Neural progenitor cell (in vitro differentiated cells): ENCODE measurements around the gene CNTN5. TPM values are rescaled to one million over a fixed set of nuclear protein-coding genes. Genes with fewer than 3 reads are reported as not detected.

Experiments used
- DNase-seq: peaks from one replicate; pipeline ENCODE4 v3.0.0-alpha.2; 2016; ENCODE audit warnings: low spot score
- H2AFZ ChIP-seq: fragments of 200-600 bp; sonication (generic); replicated peaks from 2 replicates; pipeline ENCODE4 v1.6.1; 2016; ENCODE audit warnings: antibody characterized with exemption
- H3F3A ChIP-seq: fragments of 200-600 bp; sonication (generic); 2 replicates; pipeline ENCODE4 v1.6.1; 2016; ENCODE audit warnings: antibody characterized with exemption, low read depth
- H3K27ac ChIP-seq: fragments of 200-600 bp; sonication (generic); 2 replicates; pipeline ENCODE4 v1.5.1; 2016; ENCODE audit warnings: mild to moderate bottlenecking
- H3K27me3 ChIP-seq: fragments of 200-600 bp; sonication (generic); 2 replicates; pipeline ENCODE4 v1.6.1; 2016; ENCODE audit warnings: mild to moderate bottlenecking, moderate library complexity
- H3K36me3 ChIP-seq: fragments of 200-600 bp; sonication (generic); 2 replicates; pipeline ENCODE4 v1.5.1; 2016
- H3K4me1 ChIP-seq: fragments of 200-600 bp; sonication (generic); 2 replicates; pipeline ENCODE4 v1.6.1; 2016; ENCODE audit warnings: mixed run types
- H3K4me2 ChIP-seq: fragments of 200-600 bp; sonication (generic); 2 replicates; pipeline ENCODE4 v1.6.1; 2016
- H3K4me3 ChIP-seq: fragments of 200-600 bp; sonication (generic); 2 replicates; pipeline ENCODE4 v1.5.1; 2016
- H3K79me2 ChIP-seq: fragments of 200-600 bp; sonication (generic); 2 replicates; pipeline ENCODE4 v1.6.1; 2016; ENCODE audit warnings: low read depth
- H3K9ac ChIP-seq: fragments of 200-600 bp; sonication (generic); 2 replicates; pipeline ENCODE4 v1.6.1; 2016
- H3K9me3 ChIP-seq: fragments of 200-600 bp; sonication (generic); 2 replicates; pipeline ENCODE4 v1.5.1; 2016; ENCODE audit warnings: low read depth
- H4K20me1 ChIP-seq: fragments of 200-600 bp; sonication (generic); 2 replicates; pipeline ENCODE4 v1.6.1; 2016; ENCODE audit warnings: low read depth
- H3K27ac Mint-ChIP-seq: 3 replicates; pipeline ENCODE4 v1.8.0; 2021; ENCODE audit warnings: mixed read lengths
- H3K27me3 Mint-ChIP-seq: 2 replicates; pipeline ENCODE4 v1.8.0; 2022; ENCODE audit warnings: low read depth, mild to moderate bottlenecking, inconsistent platforms, moderate library complexity, mixed read lengths; ENCODE audit not compliant: insufficient read depth
- H3K36me3 Mint-ChIP-seq: 3 replicates; pipeline ENCODE4 v1.8.0; 2021; ENCODE audit warnings: mixed read lengths
- H3K4me1 Mint-ChIP-seq: 3 replicates; pipeline ENCODE4 v1.8.0; 2021; ENCODE audit warnings: mixed read lengths
- H3K4me3 Mint-ChIP-seq: 3 replicates; pipeline ENCODE4 v1.8.0; 2021; ENCODE audit warnings: mild to moderate bottlenecking, moderate library complexity, mixed read lengths
- H3K9me3 Mint-ChIP-seq: 3 replicates; pipeline ENCODE4 v1.8.0; 2020; ENCODE audit warnings: mixed read lengths
- EZH2 ChIP-seq: fragments of 200-600 bp; sonication (generic); IDR thresholded peaks from 2 replicates; pipeline ENCODE4 v1.6.1; 2017; ENCODE audit warnings: antibody characterized with exemption, mild to moderate bottlenecking, moderate library complexity
- EZH2phosphoT487 ChIP-seq: fragments of 200-600 bp; sonication (generic); IDR thresholded peaks from 2 replicates; pipeline ENCODE4 v1.6.1; 2017; ENCODE audit warnings: antibody characterized with exemption
- total RNA-seq: library from RNA; depleted of rRNA; stranded (reverse); fragments of >200 nt; gene quantifications from 2 replicates; pipeline ENCODE4 v1.2.3, GENCODE V29; 2015; ENCODE audit warnings: low replicate concordance
- TF ChIP-seq, protein P1 (sequence below): fragments of 200-600 bp; sonication (generic); IDR thresholded peaks from 2 replicates; pipeline ENCODE4 v1.5.1; 2017; ENCODE audit warnings: antibody characterized with exemption, mild to moderate bottlenecking

CNTN5 gene
- total RNA-seq, 1 donor from 2014 or later = 0.19 TPM

DNA sequence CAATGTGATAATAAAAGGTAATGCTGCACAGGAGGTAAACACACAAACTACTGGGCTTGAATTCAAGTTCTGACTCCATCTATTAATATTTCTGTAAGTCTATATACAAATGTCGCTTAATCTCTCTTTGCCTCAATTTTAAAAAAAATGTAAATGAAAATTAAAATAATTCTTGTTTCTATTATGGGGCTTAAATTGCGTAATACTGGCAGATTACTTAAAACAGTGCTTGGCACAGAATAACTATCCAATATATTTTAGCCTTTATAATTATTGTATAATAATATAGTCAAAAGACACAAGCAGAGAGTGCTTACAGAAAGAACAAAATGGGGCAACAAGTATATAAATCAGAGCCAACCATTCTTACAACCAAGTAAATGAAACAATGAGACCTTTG lies 489.1 kb downstream of the CNTN5 start:
- no peaks in the 10 kb centered on the region for H3K4me1 Mint-ChIP-seq
- Histone ChIP-seq H3K4me2 (no peak overlapping the region), H2AFZ (no peak overlapping the region), H4K20me1 (no peaks in the 10 kb centered on the region), H3K4me1 (no peaks in the 10 kb centered on the region), H3K27ac (no peak overlapping the region), H3K27me3 (no peaks in the 10 kb centered on the region), H3K9me3 (no peaks in the 10 kb centered on the region), H3K79me2 (no peaks in the 10 kb centered on the region), H3K36me3 (no peaks in the 10 kb centered on the region), H3F3A (no peaks in the 10 kb centered on the region), H3K4me3 (no peak overlapping the region), H3K9ac (no peak overlapping the region)
- no peaks in the 10 kb centered on the region for H3K9me3 Mint-ChIP-seq
- no peak overlapping the region for H3K4me3 Mint-ChIP-seq
- H3K27ac Mint-ChIP-seq = no peak overlapping the region
- H3K36me3 Mint-ChIP-seq = no peaks in the 10 kb centered on the region
- no peaks in the 10 kb centered on the region for H3K27me3 Mint-ChIP-seq
- no peak for DNase-seq
- TF ChIP-seq EZH2phosphoT487 (no peak), EZH2 (no peak)
- TF ChIP-seq, protein P1, sequence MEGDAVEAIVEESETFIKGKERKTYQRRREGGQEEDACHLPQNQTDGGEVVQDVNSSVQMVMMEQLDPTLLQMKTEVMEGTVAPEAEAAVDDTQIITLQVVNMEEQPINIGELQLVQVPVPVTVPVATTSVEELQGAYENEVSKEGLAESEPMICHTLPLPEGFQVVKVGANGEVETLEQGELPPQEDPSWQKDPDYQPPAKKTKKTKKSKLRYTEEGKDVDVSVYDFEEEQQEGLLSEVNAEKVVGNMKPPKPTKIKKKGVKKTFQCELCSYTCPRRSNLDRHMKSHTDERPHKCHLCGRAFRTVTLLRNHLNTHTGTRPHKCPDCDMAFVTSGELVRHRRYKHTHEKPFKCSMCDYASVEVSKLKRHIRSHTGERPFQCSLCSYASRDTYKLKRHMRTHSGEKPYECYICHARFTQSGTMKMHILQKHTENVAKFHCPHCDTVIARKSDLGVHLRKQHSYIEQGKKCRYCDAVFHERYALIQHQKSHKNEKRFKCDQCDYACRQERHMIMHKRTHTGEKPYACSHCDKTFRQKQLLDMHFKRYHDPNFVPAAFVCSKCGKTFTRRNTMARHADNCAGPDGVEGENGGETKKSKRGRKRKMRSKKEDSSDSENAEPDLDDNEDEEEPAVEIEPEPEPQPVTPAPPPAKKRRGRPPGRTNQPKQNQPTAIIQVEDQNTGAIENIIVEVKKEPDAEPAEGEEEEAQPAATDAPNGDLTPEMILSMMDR = no peak

DNA sequence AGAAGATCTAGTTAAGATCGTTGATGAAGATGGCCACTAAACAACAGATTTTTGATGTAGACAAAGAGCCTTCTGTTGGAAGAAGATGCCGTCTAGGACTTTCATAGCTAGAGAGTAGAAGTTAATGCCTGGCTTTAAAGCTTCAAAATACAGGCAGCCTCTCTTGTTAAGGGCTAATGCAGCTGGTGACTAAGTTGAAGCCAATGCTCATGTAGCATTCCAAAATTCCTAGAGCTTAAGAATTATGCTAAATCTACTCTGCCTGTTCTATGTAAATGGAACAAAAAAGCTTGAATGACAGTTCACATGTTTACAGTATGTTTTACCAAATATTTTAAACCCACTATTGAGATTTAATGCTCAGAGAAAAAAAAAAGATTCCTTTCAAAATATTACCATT lies 492.6 kb downstream of the CNTN5 start:
- no peaks in the 10 kb centered on the region for H3K36me3 ChIP-seq
- no peaks in the 10 kb centered on the region for H3K79me2 ChIP-seq
- no peak for TF ChIP-seq EZH2
- no peak for TF ChIP-seq EZH2phosphoT487
- TF ChIP-seq, protein P1 = no peak
- peak overlapping the region; percentile 58 for H2AFZ ChIP-seq
- H3K4me2 ChIP-seq = no peak overlapping the region
- H3K9me3 Mint-ChIP-seq = no peaks in the 10 kb centered on the region
- no peaks in the 10 kb centered on the region for H3K9me3 ChIP-seq
- no peak overlapping the region for H3K4me3 ChIP-seq
- H3K36me3 Mint-ChIP-seq = no peaks in the 10 kb centered on the region
- H3K9ac ChIP-seq = no peak overlapping the region
- no peaks in the 10 kb centered on the region for H4K20me1 ChIP-seq
- H3K27me3 Mint-ChIP-seq = no peaks in the 10 kb centered on the region
- no peaks in the 10 kb centered on the region for H3K4me1 ChIP-seq
- no peak overlapping the region for H3K4me3 Mint-ChIP-seq
- no peaks in the 10 kb centered on the region for H3K4me1 Mint-ChIP-seq
- no peaks in the 10 kb centered on the region for H3F3A ChIP-seq
- H3K27ac Mint-ChIP-seq = no peak overlapping the region
- DNase-seq = no peak
- no peaks in the 10 kb centered on the region for H3K27me3 ChIP-seq
- no peak overlapping the region for H3K27ac ChIP-seq

DNA sequence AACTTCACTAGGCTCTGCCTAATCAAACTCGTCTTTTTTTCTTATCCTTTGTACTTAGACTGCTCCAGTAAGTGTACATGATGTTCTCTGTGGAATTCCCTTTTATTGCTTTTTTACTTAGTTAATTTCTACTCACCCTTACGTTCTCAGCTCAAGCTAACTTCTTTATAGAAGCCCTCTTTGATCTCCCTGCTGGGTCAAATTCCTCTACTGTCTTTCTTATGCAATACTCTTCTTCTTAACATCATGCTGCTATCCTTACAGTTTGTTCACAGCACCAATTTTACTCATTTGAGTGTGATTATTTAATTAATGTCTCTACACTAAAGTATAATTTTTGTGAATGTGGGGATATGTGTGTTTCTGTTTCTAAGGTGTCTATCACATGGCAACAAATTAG lies 498.3 kb downstream of the CNTN5 start:
- Histone ChIP-seq H3K27me3 (no peaks in the 10 kb centered on the region), H4K20me1 (no peaks in the 10 kb centered on the region), H3K9ac (no peak overlapping the region), H2AFZ (no peak overlapping the region), H3K4me1 (no peaks in the 10 kb centered on the region), H3F3A (no peaks in the 10 kb centered on the region), H3K4me3 (no peak overlapping the region), H3K4me2 (no peak overlapping the region), H3K36me3 (no peaks in the 10 kb centered on the region), H3K27ac (no peak overlapping the region), H3K9me3 (no peaks in the 10 kb centered on the region), H3K79me2 (no peaks in the 10 kb centered on the region)
- H3K9me3 Mint-ChIP-seq = no peaks in the 10 kb centered on the region
- no peak for TF ChIP-seq EZH2phosphoT487
- TF ChIP-seq, protein P1 = no peak
- no peak for TF ChIP-seq EZH2
- no peak for DNase-seq
- no peaks in the 10 kb centered on the region for H3K4me1 Mint-ChIP-seq
- H3K4me3 Mint-ChIP-seq = no peak overlapping the region
- H3K36me3 Mint-ChIP-seq = no peaks in the 10 kb centered on the region
- H3K27ac Mint-ChIP-seq = no peak overlapping the region
- no peaks in the 10 kb centered on the region for H3K27me3 Mint-ChIP-seq
